DMS53 treated with DMSO at 0.1 percent for 48 hours (cell line): ENCODE data around the gene KRTAP4-5.
"Not testable (repeated sequence)": the region's sequence is repeated elsewhere in the genome, so short reads cannot be mapped to it uniquely, and the experiment has no call there.

Experiments
- DNase-seq: peaks from one replicate; lab custom pipeline; 2025; ENCODE audit not compliant: unreplicated experiment; lab: John Stamatoyannopoulos, UW

KRTAP4-5 gene

GRCh38 chr17:41147531-41148204 lies 2.0 kb downstream of the KRTAP4-5 start:
- no peak for DNase-seq

- no peak for DNase-seq
These were observed 4.4 kb downstream of the KRTAP4-5 start for GRCh38 chr17:41145261-41145660.

GRCh38 chr17:41144846-41145245 lies 4.8 kb downstream of the KRTAP4-5 start:
- no peak for DNase-seq

GRCh38 chr17:41141361-41141760 lies 8.3 kb downstream of the KRTAP4-5 start:
- DNase-seq, result no peak

- DNase-seq, result no peak
These were observed 9.1 kb downstream of the KRTAP4-5 start, which contains the start of gene KRTAP4-6 for GRCh38 chr17:41140360-41141131. TSS of gene KRTAP4-6 (minus strand) at chr17:41140544. CDS start at chr17:41140487, 57 bp downstream.

GRCh38 chr17:41139865-41140264 lies 9.8 kb downstream of the KRTAP4-5 start:
- DNase-seq, result not testable (repeated sequence)

- no peak for DNase-seq
These were observed 15.5 kb downstream of the KRTAP4-5 start for GRCh38 chr17:41133880-41134735.

GRCh38 chr17:41131979-41132378 lies 17.6 kb downstream of the KRTAP4-5 start:
- DNase-seq, result no peak

- no peak for DNase-seq
These were observed 22.3 kb downstream of the KRTAP4-5 start for GRCh38 chr17:41127371-41127770.

GRCh38 chr17:41126412-41126811 lies 23.2 kb downstream of the KRTAP4-5 start:
- DNase-seq, result no peak

- no peak for DNase-seq
These were observed 24.6 kb downstream of the KRTAP4-5 start for GRCh38 chr17:41125064-41125463.

GRCh38 chr17:41123991-41124371 lies 25.6 kb downstream of the KRTAP4-5 start, which contains the start of gene KRTAP4-12:
TSS of gene KRTAP4-12 (minus strand) at chr17:41124182. CDS start at chr17:41124122, 60 bp downstream.
- not testable (repeated sequence) for DNase-seq

- DNase-seq, result not testable (repeated sequence)
These were observed 26.2 kb downstream of the KRTAP4-5 start for GRCh38 chr17:41123292-41123990.

GRCh38 chr17:41121742-41122141 lies 27.9 kb downstream of the KRTAP4-5 start:
- DNase-seq, result no peak

- not testable (repeated sequence) for DNase-seq
These were observed 29.6 kb downstream of the KRTAP4-5 start for GRCh38 chr17:41119696-41120690.

- DNase-seq, result no peak
These were observed 30.9 kb downstream of the KRTAP4-5 start for GRCh38 chr17:41118721-41119120.

- DNase-seq, result not testable (repeated sequence)
These were observed 31.7 kb downstream of the KRTAP4-5 start, which contains the start of gene KRTAP4-11 for GRCh38 chr17:41117846-41118386. TSS of gene KRTAP4-11 (minus strand) at chr17:41118373. CDS start at chr17:41118315, 58 bp downstream.

GRCh38 chr17:41116297-41116696 lies 33.3 kb downstream of the KRTAP4-5 start:
- DNase-seq, result no peak
